GM23338 (cell line): Measurements from ENCODE around the gene C20orf204.

Experiments
- CREB1 ChIP-seq: fragments of 250-450 bp; sonication (Bioruptor Pico); IDR thresholded peaks from 2 replicates; pipeline ENCODE4 v1.5.0; 2020; ENCODE audit warnings: low read depth, mild to moderate bottlenecking, moderate library complexity
- CTCF ChIP-seq, 2 experiments: fragments of 200-600 bp in 1 of 2; sonication (generic) in 1 of 2; conservative IDR thresholded peaks; 2 replicates each; pipeline versions ENCODE4 v1.5.1 to v1.6.1; 2016 to 2017; ENCODE audit warnings: antibody characterized with exemption in 2 of 2, low read depth in 2 of 2, mild to moderate bottlenecking in 2 of 2, moderate library complexity in 1 of 2
- EZH2 ChIP-seq: fragments of 200-600 bp; sonication (generic); IDR thresholded peaks from one replicate; pipeline ENCODE4 v1.8.0; 2017; ENCODE audit warnings: antibody characterized with exemption, mild to moderate bottlenecking, low read depth; ENCODE audit not compliant: unreplicated experiment
- EZH2phosphoT487 ChIP-seq: fragments of 200-600 bp; sonication (generic); IDR thresholded peaks from one replicate; pipeline ENCODE4 v1.8.1; 2018; ENCODE audit warnings: antibody characterized with exemption; ENCODE audit not compliant: unreplicated experiment
- JUNB ChIP-seq: IDR thresholded peaks from one replicate; pipeline ENCODE4 v1.6.1; 2016; ENCODE audit warnings: antibody characterized with exemption; ENCODE audit not compliant: unreplicated experiment
- POLR2AphosphoS5 ChIP-seq: IDR thresholded peaks from 2 replicates; pipeline ENCODE4 v1.6.1; 2016; ENCODE audit warnings: antibody characterized with exemption, low read depth
- STAT1 ChIP-seq: IDR thresholded peaks from one replicate; pipeline ENCODE4 v1.6.1; 2016; ENCODE audit warnings: antibody characterized with exemption; ENCODE audit not compliant: unreplicated experiment
- ZNF114 ChIP-seq: fragments of 250-450 bp; sonication (Bioruptor Pico); IDR thresholded peaks from 2 replicates; pipeline ENCODE4 v1.5.0; 2020; ENCODE audit warnings: mild to moderate bottlenecking, moderate library complexity
- ZNF331 ChIP-seq: fragments of 250-450 bp; sonication (Bioruptor Pico); IDR thresholded peaks from 2 replicates; pipeline ENCODE4 v1.5.0; 2020; ENCODE audit warnings: low read depth, mild to moderate bottlenecking, moderate library complexity
- TF ChIP-seq, protein P1 (sequence below): IDR thresholded peaks from one replicate; pipeline ENCODE4 v1.6.1; 2018; ENCODE audit warnings: antibody characterized with exemption; ENCODE audit not compliant: unreplicated experiment

- no peak for TF ChIP-seq CTCF (conservative IDR thresholded peaks at IDR 0.05; ENCODE audit: low read depth in 2 of 2)
- no peak for TF ChIP-seq POLR2AphosphoS5
- peak; percentile 48 for TF ChIP-seq EZH2
- TF ChIP-seq ZNF331, result no peak
- TF ChIP-seq JUNB, result no peak
- TF ChIP-seq ZNF114 (CRISPR knock-in tag), result no peak
- TF ChIP-seq, protein P1, sequence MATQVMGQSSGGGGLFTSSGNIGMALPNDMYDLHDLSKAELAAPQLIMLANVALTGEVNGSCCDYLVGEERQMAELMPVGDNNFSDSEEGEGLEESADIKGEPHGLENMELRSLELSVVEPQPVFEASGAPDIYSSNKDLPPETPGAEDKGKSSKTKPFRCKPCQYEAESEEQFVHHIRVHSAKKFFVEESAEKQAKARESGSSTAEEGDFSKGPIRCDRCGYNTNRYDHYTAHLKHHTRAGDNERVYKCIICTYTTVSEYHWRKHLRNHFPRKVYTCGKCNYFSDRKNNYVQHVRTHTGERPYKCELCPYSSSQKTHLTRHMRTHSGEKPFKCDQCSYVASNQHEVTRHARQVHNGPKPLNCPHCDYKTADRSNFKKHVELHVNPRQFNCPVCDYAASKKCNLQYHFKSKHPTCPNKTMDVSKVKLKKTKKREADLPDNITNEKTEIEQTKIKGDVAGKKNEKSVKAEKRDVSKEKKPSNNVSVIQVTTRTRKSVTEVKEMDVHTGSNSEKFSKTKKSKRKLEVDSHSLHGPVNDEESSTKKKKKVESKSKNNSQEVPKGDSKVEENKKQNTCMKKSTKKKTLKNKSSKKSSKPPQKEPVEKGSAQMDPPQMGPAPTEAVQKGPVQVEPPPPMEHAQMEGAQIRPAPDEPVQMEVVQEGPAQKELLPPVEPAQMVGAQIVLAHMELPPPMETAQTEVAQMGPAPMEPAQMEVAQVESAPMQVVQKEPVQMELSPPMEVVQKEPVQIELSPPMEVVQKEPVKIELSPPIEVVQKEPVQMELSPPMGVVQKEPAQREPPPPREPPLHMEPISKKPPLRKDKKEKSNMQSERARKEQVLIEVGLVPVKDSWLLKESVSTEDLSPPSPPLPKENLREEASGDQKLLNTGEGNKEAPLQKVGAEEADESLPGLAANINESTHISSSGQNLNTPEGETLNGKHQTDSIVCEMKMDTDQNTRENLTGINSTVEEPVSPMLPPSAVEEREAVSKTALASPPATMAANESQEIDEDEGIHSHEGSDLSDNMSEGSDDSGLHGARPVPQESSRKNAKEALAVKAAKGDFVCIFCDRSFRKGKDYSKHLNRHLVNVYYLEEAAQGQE, result no peak
- no peak for TF ChIP-seq STAT1
- no peak for TF ChIP-seq EZH2phosphoT487
- no peak for TF ChIP-seq CREB1
These were observed 12.5 kb downstream of the C20orf204 start for GRCh38 chr20:64048402-64049044.
